ENCODE data around the gene STRAP.

GRCh38 chr12:15882118-15882971 lies at the start of gene STRAP:
- peak; percentile 96 to 99 for TF ChIP-seq POLR2A (IDR thresholded peaks at IDR 0.05)
- TF ChIP-seq, protein P1, sequence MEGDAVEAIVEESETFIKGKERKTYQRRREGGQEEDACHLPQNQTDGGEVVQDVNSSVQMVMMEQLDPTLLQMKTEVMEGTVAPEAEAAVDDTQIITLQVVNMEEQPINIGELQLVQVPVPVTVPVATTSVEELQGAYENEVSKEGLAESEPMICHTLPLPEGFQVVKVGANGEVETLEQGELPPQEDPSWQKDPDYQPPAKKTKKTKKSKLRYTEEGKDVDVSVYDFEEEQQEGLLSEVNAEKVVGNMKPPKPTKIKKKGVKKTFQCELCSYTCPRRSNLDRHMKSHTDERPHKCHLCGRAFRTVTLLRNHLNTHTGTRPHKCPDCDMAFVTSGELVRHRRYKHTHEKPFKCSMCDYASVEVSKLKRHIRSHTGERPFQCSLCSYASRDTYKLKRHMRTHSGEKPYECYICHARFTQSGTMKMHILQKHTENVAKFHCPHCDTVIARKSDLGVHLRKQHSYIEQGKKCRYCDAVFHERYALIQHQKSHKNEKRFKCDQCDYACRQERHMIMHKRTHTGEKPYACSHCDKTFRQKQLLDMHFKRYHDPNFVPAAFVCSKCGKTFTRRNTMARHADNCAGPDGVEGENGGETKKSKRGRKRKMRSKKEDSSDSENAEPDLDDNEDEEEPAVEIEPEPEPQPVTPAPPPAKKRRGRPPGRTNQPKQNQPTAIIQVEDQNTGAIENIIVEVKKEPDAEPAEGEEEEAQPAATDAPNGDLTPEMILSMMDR (IDR thresholded peaks at IDR 0.05), result peak in 2 of 6 experiments; percentile 1 to 7
